GM23248 (cell line): ENCODE results near the gene SRMS. TPM values are rescaled to one million over a fixed set of nuclear protein-coding genes. Genes with fewer than 3 reads are reported as not detected.
A peak's percentile ranks its signal among the peaks of the same experiment; 100 is the strongest.

Experiments used
- DNase-seq: peaks from one replicate; pipeline ENCODE4 v3.0.0-alpha.2; 2015
- H2AFZ ChIP-seq: fragments of 200-600 bp; sonication (generic); 2 replicates; pipeline ENCODE4 v1.6.1; 2016; ENCODE audit warnings: antibody characterized with exemption
- H3F3A ChIP-seq: fragments of 200-600 bp; sonication (generic); 2 replicates; pipeline ENCODE4 v1.6.1; 2016; ENCODE audit warnings: mild to moderate bottlenecking, antibody characterized with exemption, mixed run types; ENCODE audit not compliant: insufficient read depth
- H3K27ac ChIP-seq: fragments of 200-600 bp; sonication (generic); 2 replicates; pipeline ENCODE4 v1.5.1; 2016; ENCODE audit warnings: mild to moderate bottlenecking
- H3K27me3 ChIP-seq: fragments of 200-600 bp; sonication (generic); replicated peaks from 2 replicates; pipeline ENCODE4 v1.6.1; 2016; ENCODE audit warnings: mild to moderate bottlenecking; ENCODE audit not compliant: insufficient read depth
- H3K36me3 ChIP-seq: fragments of 200-600 bp; sonication (generic); 2 replicates; pipeline ENCODE4 v1.6.1; 2016; ENCODE audit warnings: low read depth, mild to moderate bottlenecking
- H3K4me1 ChIP-seq: fragments of 200-600 bp; sonication (generic); 2 replicates; pipeline ENCODE4 v1.6.1; 2016; ENCODE audit warnings: mild to moderate bottlenecking; ENCODE audit not compliant: insufficient read depth
- H3K4me2 ChIP-seq: fragments of 200-600 bp; sonication (generic); one replicate; pipeline ENCODE4 v1.6.1; 2016; ENCODE audit warnings: mild to moderate bottlenecking; ENCODE audit not compliant: unreplicated experiment
- H3K4me3 ChIP-seq: fragments of 200-600 bp; sonication (generic); 2 replicates; pipeline ENCODE4 v1.5.1; 2016; ENCODE audit warnings: mild to moderate bottlenecking
- H3K79me2 ChIP-seq: fragments of 200-600 bp; sonication (generic); 2 replicates; pipeline ENCODE4 v1.6.1; 2016; ENCODE audit warnings: mild to moderate bottlenecking; ENCODE audit not compliant: insufficient read depth
- H3K9ac ChIP-seq: fragments of 200-600 bp; sonication (generic); 2 replicates; pipeline ENCODE4 v1.6.1; 2016; ENCODE audit warnings: mild to moderate bottlenecking
- H3K9me2 ChIP-seq: fragments of 200-600 bp; sonication (generic); 2 replicates; pipeline ENCODE4 v1.6.1; 2016; ENCODE audit warnings: mixed run types, mild to moderate bottlenecking, moderate library complexity; ENCODE audit not compliant: insufficient read depth
- H3K9me3 ChIP-seq: fragments of 200-600 bp; sonication (generic); one replicate; pipeline ENCODE4 v1.6.1; 2017; ENCODE audit warnings: low read depth
- H4K20me1 ChIP-seq: fragments of 200-600 bp; sonication (generic); 2 replicates; pipeline ENCODE4 v1.6.0; 2016; ENCODE audit not compliant: insufficient read depth
- EZH2 ChIP-seq: fragments of 200-600 bp; sonication (generic); IDR thresholded peaks from 2 replicates; pipeline ENCODE4 v1.6.1; 2018; ENCODE audit warnings: antibody characterized with exemption, mild to moderate bottlenecking; ENCODE audit not compliant: insufficient read depth, poor library complexity, severe bottlenecking
- EZH2phosphoT487 ChIP-seq: fragments of 200-600 bp; sonication (generic); IDR thresholded peaks from 2 replicates; pipeline ENCODE4 v1.6.1; 2018; ENCODE audit warnings: antibody characterized with exemption, moderate library complexity, mild to moderate bottlenecking, low read depth; ENCODE audit not compliant: insufficient read depth
- WGBS, 2 experiments: methylation state at CpG; one replicate each; pipeline ENCODE4 v1.1.6; 2015 to 2017; ENCODE audit warnings: low lambda C conversion rate in 2 of 2, low coverage in 1 of 2; ENCODE audit errors: missing lambda C conversion rate in 2 of 2; 5-methylcytosine and 5-hydroxymethylcytosine counted together
- in situ Hi-C: fragments of 300-500 bp; cut with MboI; formaldehyde crosslinking; loops from 2 replicates; pipeline ENCODE4 v1.15.0; 2020
- polyA plus RNA-seq: library from polyadenylated mRNA; unstranded; fragments of >200 nt; fragmentation: Nextera tagmentation; extraction: Ambion mirVana; gene quantifications from 2 replicates; pipeline ENCODE4 v1.2.1, GENCODE V29; 2016
- total RNA-seq: library from RNA; depleted of rRNA; stranded (reverse); fragments of >200 nt; shearing (Covaris generic); gene quantifications from 2 replicates; pipeline ENCODE4 v1.2.3, GENCODE V29; 2014

Gene SRMS
- total and polyA plus RNA-seq, 2 experiments from 2014 or later = not detected

DNA sequence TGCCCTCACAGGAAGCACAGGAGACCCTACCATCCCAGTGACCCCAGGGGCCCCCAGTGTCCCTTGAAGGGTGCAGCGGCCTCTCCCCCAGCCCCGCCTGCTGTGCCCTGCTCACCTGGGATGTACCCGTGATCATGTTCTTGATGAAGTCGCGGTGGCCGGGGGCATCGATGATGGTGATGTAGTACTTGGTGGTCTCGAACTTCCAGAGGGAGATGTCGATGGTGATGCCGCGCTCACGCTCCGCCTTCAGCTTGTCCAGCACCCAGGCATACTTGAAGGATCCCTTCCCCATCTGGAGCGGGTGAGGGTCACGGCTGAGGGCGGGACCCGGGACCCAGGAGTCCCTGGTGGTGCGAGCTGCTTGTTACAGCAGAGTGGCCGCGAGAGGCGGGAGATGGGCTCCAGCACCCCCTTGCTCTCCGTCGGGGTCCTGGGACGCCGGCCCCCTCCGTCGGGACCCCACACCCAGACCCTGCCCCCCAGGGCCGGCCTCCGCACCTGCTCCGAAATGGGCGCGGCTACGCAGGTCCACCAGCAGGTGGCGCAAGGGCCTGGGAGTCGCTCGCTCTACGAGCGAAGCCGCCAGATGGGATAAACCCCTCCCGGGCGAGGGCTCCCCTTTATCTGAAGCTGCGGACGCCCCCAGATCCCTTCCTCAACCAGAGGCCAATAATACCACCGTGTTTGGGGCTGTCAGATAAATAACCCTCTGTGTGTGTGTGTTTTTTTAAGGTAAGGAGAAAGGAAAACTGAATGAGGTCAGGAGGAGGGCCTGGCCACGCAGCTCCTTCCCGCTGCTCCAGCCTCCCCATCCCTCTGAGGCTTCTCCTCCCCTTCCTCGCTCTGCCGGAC lies 51.6 kb downstream of the SRMS start:
- Histone ChIP-seq H3K9me2 (no peaks in the 10 kb centered on the region), H3K79me2 (no peaks in the 10 kb centered on the region), H3F3A (no peaks in the 10 kb centered on the region), H3K9ac (no peak overlapping the region), H3K9me3 (no peaks in the 10 kb centered on the region), H3K4me1 (no peaks in the 10 kb centered on the region), H3K27me3 (peaks cover 15% of the 10 kb centered on the region; the same call in 1 of the 2 replicates), H3K27ac (no peak overlapping the region), H3K4me3 (peak overlapping the region; percentile 41), H3K36me3 (no peaks in the 10 kb centered on the region), H3K4me2 (peak overlapping the region; percentile 68), H4K20me1 (no peaks in the 10 kb centered on the region), H2AFZ (peak overlapping the region; percentile 14; the same call in 1 of the 2 replicates)
- no peak for TF ChIP-seq EZH2phosphoT487
- no peak for TF ChIP-seq EZH2
- in situ Hi-C loops = no loop called here
- 18 to 20% methylated on average over 44 to 48 of the region's 48 CpGs for WGBS, 2 experiments
- DNase-seq = peak; percentile 77

DNA sequence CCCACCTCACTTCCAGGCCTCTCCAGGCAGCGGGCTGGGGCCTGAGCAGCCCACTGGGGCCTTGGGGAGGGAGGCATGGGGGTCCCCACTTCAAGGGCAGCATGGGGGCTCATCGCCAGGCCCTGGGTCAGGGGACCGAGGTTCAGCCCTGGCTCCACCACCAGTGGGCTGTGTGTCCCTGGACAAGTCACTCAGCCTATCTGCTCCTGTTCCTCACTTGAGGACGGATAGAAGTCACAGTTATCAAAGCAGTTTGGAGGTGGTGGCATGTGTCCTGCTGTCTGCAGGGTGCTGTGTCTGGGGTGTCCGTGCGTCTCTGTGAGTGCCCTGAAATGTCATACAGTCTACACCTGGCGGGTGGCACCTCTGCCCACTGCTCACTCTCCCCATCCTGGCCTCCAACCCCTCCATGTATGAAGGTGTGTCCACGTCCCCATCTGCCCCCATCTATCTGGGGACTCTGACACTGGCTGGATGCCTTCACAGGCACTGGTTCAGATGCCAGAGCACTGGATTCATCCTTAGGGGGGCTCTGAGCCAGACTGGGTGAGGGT lies 52.3 kb downstream of the SRMS start:
- no peaks in the 10 kb centered on the region for H3F3A ChIP-seq
- in situ Hi-C loops = no loop called here
- WGBS, 2 experiments = 41 to 48% methylated on average over 8 of the region's 8 CpGs
- H3K4me1 ChIP-seq = no peaks in the 10 kb centered on the region
- H3K9ac ChIP-seq = no peak overlapping the region
- TF ChIP-seq EZH2 = no peak
- TF ChIP-seq EZH2phosphoT487 = no peak
- no peak overlapping the region for H3K4me2 ChIP-seq
- DNase-seq = no peak
- no peaks in the 10 kb centered on the region for H3K9me2 ChIP-seq
- H3K79me2 ChIP-seq = no peaks in the 10 kb centered on the region
- peaks cover 15% of the 10 kb centered on the region; the same call in 1 of the 2 replicates for H3K27me3 ChIP-seq
- no peaks in the 10 kb centered on the region for H4K20me1 ChIP-seq
- H3K9me3 ChIP-seq = no peaks in the 10 kb centered on the region
- no peaks in the 10 kb centered on the region for H3K36me3 ChIP-seq
- no peak overlapping the region for H2AFZ ChIP-seq
- no peak overlapping the region for H3K4me3 ChIP-seq
- H3K27ac ChIP-seq = no peak overlapping the region

DNA sequence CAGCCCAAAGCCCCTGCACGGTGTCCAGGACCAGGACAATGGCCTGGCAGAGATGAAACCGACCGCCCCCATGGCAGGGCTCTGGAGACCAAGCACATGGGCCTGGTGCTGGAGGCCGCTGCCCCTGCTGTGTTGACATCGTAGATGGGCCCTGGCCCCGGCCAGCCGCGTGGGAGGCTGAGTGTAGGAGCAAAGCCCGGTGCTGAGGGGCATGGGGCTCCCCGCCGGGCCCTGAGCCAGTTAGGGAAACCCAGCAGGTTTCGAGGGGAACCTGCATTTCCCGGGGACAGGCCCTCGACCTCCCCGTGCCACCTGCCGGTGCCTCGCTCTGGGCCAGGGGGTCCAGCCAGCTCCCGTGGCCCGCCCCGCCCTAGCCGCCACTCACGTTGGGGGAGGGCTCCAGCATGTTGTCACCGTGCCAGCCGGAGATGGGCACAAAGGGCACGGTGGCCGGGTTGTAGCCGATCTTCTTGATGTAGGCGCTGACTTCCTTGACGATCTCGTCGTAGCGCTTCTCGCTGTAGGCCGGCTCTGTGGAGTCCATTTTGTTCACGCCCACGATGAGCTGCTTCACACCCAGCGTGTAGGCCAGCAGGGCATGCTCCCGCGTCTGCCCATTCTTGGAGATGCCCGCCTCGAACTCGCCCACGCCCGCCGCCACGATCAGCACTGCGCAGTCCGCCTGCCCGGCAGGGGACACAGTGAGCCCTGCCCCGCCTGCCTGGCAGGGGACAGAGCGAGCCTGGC lies 53.0 kb downstream of the SRMS start:
- in situ Hi-C loops = no loop called here
- Histone ChIP-seq H3K9ac (no peak overlapping the region), H3K36me3 (no peaks in the 10 kb centered on the region), H3K4me3 (no peak overlapping the region), H3F3A (no peaks in the 10 kb centered on the region), H3K4me2 (no peak overlapping the region), H3K4me1 (no peaks in the 10 kb centered on the region), H3K9me2 (no peaks in the 10 kb centered on the region), H2AFZ (no peak overlapping the region), H3K9me3 (no peaks in the 10 kb centered on the region), H4K20me1 (no peaks in the 10 kb centered on the region), H3K27me3 (peaks cover 13% of the 10 kb centered on the region; the same call in 1 of the 2 replicates), H3K27ac (no peak overlapping the region), H3K79me2 (no peaks in the 10 kb centered on the region)
- 85 to 95% methylated on average over 31 to 51 of the region's 51 CpGs for WGBS, 2 experiments
- TF ChIP-seq EZH2 = no peak
- TF ChIP-seq EZH2phosphoT487 = no peak
- no peak for DNase-seq

DNA sequence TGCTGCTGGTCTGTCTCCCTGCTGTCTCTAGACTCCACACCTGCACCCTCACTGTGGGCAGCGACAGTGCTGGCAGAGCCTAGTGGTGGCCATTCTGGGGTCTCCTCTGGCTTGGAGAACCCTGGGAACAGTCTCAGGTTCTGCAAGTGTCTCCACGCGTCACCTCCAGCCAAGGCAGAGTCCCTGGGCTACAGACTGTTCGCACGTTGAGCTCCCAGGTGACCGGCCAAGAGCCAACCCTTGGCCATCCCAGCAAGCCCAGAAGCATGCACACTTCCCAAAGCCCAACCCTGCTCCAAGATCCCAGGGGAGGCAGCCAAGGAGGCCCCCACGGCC lies 53.5 kb downstream of the SRMS start:
- H3K9ac ChIP-seq = no peak overlapping the region
- H3F3A ChIP-seq = no peaks in the 10 kb centered on the region
- no peak overlapping the region for H2AFZ ChIP-seq
- in situ Hi-C loops = no loop called here
- no peak for DNase-seq
- no peaks in the 10 kb centered on the region for H3K36me3 ChIP-seq
- H3K9me2 ChIP-seq = no peaks in the 10 kb centered on the region
- peaks cover 15% of the 10 kb centered on the region for H3K27me3 ChIP-seq
- no peaks in the 10 kb centered on the region for H4K20me1 ChIP-seq
- no peaks in the 10 kb centered on the region for H3K9me3 ChIP-seq
- no peaks in the 10 kb centered on the region for H3K79me2 ChIP-seq
- H3K4me3 ChIP-seq = no peak overlapping the region
- H3K4me2 ChIP-seq = no peak overlapping the region
- H3K4me1 ChIP-seq = no peaks in the 10 kb centered on the region
- WGBS, 2 experiments = 75 to 88% methylated on average over 7 of the region's 7 CpGs
- H3K27ac ChIP-seq = no peak overlapping the region
- TF ChIP-seq EZH2phosphoT487 = no peak
- no peak for TF ChIP-seq EZH2
